Measurements from ENCODE around the gene LHPP.

The LHPP gene

GRCh38 chr10:124472071-124472470 lies 10.4 kb downstream of the LHPP start:
- DNase-seq (ENCODE audit: low read depth) = no peak

DNA sequence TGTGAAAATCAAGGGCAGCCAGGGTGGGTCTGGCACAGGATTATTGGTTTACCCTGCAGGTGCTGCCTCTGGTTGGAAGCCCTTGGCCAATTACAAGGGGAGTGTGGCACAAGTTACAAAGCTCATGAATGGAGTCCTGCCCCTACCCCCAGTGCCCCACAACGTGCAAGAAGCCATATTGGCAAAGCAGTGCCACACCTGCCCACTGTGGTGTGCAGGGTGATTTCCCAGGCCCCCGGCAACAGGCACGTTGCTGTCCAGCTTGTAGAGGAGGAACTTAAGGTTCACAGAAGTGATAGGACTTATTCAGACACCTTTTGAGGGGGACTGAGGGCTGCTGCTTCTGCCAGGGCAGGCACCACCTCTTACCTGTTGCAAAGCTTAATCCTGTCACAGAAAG lies 11.4 kb downstream of the LHPP start:
- no peak for DNase-seq (ENCODE audit: low read depth)

DNA sequence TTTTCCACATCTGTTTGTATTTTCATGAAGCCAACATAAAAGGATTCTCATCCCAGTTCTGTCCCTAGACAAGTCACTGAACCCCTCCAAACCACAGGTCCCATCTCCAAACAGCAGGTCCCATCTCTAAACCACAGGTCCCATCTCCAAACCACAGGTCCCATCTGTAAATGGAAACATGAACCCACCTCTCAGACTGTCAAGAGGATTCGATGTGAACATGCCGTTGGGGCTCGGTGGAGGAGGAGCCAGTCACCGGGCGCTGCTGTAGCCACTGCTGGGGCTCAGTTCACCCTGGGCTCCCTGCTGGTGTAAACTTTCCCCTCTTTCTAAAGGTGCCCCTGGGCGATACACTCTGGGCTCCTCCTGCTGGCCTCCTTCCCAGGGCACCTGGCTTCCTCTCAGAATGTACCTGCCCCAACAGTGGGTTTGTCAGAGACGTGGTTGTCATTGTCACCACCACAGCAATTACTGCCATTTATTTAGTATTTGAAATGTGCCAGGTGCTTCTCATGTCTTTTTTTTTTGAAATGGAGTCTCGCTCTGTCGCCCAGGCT lies 13.0 kb downstream of the LHPP start:
- DNase-seq (ENCODE audit: low read depth) = no peak

DNA sequence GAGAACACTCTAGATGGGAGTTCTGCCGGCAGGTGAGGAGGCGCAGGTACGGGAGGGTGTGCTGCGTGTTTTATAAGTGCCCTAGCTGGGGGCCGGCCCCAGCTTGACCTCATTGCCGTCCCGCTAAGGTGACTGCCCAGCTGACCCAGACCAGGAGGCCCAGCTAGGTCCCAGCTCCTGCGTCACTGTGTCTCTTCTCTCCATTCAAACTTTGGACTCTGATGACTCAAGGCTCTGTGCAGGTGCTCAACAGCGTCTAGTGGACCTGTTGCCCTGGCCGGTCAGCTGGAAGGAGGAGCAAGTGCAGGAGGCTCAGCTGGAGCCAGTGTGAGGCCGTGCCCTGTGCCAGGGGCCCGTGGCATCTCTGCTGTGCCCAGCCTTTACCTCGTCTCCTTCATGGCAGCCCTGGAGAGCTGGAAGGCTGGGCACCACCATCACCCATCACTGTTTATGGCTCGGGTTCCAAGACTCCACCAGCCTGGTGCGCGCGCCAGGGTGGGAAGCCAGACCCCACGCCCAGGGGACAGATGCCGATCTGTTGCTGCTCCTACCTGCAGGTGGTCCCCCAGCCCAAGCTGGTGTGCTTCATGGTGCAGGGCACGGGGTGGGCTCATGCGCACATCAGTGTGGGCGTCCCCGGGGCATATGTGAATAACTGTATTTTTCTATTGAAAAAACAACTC lies 14.6 kb downstream of the LHPP start:
- DNase-seq (ENCODE audit: low read depth) = no peak

DNA sequence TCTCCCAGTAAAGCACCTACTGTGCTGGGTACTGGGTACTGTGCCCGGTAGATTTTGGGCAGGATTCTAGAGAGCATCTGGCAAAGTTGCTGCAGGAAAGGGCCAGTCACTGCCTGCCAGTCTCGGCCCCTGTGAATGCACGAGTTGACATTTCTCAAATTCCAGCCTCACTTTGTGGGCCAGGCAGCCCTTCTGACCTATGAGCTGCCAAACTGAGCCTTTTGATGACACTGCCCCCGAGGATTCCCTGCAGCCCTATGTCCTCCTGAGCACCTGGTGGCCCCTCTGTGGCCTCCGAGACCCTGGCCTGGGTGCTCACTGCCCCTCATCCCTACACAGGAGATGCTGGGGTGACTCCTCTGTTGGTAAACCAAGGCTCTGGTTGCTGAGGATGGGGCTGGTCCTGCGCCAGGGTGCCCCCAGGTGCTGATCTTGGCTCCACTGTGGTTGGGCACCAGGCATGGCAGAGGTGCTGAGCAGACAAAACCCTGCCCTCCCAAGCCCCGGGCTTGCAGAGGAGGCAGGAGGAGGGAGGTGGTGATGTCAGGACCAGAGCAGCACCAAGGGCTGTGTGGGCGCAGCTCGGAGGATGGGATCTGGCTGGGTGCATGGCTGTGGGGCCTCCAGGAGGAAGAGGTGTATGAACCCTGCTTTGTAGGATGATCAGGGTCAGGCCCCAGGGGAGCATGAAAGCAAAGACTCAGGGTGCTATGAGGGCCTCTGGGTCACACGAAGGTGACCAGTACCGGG lies 16.2 kb downstream of the LHPP start:
- no peak for DNase-seq (ENCODE audit: low read depth)

- DNase-seq (ENCODE audit: low read depth) = no peak
These were observed 16.9 kb downstream of the LHPP start for GRCh38 chr10:124478515-124478914.

DNA sequence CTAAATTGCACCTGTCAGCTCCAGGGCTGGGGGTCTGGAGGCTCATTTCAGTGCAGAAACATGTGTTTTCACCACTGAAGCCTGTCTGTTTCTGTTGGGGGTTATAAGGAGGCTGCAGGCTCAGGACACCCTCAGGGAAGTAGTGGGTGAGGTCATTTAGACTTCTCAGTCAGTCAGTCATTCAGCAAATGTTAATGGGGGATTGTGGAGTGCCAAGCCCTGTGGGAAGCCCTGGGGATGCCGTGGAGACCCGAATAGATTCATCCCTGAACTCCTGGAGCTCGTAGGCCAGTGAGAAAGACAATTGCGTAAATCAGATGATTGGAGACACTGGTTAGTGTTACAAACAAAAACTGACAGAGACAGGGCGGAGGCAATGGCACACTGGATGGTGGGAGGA lies 19.2 kb downstream of the LHPP start:
- DNase-seq (ENCODE audit: low read depth) = no peak

DNA sequence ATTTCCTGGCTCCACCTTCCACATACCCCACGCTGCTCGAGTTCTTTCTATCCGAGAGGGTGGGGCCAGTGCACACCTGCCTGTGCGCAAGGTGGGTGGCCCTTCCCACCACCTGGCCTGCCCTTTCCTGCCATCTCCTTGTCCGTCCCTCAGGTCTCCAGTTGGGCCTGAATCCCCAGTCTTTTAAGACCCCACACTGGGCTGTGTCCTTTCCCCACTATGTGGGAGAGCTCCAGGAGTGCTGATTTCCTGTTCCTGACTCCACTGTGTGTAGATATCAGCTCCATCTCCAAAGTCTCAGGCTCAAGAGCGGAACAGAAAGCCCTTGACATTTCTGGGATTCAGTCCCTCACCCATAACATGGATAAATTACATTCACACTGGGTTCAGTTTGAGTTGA lies 20.1 kb downstream of the LHPP start:
- no peak for DNase-seq (ENCODE audit: low read depth)

DNA sequence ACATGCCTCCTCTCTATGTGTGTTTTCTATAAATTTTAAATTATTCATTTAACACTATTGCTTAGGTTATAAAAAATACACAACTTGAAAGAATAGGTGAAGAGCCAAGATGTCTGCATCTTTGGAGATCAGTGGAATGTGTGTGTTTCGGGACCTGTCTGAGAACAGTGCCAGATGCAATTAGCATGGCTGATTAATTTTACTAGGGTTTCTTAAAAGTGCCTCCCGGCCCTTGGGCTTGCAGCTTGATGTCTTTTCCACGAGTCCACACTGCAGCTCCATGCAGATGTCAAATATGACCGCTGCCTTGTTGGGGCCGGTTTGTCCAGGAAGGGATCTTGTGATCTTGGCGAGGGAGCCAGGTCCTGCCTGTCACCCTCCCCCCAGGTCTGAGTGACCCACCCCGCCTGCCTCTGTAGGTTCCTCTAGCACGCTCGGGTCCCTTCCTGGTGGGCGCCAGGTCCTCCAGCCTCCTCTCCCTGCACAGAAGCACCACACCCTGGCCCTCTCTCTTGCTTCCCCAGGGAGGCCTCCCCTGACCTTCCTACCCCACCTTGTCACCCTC lies 20.7 kb downstream of the LHPP start:
- no peak for DNase-seq (ENCODE audit: low read depth)

- DNase-seq (ENCODE audit: low read depth) = no peak
These were observed 21.3 kb downstream of the LHPP start for GRCh38 chr10:124482876-124483275.

- no peak for DNase-seq (ENCODE audit: low read depth)
These were observed 22.4 kb downstream of the LHPP start for GRCh38 chr10:124484031-124484430.

DNA sequence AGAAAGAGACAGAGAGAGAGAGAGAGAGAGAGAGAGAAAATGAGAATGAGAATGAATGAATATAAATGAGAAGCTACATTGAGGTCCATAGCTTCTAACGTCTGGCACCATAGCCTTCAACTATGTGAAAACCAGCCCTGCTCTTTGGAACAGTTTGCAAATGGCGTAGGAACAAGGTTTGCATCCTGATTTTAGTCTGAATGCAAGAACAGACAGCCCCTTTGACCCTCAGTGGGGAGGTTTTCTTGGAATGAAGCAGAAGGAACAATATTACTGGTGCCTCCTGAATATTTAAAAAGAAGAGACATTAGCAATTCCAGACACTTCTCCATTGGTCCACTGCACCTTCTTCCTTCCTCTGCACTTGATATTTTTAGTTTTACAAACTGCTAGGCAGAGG lies 23.0 kb downstream of the LHPP start:
- no peak for DNase-seq (ENCODE audit: low read depth)

- DNase-seq (ENCODE audit: low read depth) = no peak
These were observed 25.0 kb downstream of the LHPP start for GRCh38 chr10:124486635-124487034.

DNA sequence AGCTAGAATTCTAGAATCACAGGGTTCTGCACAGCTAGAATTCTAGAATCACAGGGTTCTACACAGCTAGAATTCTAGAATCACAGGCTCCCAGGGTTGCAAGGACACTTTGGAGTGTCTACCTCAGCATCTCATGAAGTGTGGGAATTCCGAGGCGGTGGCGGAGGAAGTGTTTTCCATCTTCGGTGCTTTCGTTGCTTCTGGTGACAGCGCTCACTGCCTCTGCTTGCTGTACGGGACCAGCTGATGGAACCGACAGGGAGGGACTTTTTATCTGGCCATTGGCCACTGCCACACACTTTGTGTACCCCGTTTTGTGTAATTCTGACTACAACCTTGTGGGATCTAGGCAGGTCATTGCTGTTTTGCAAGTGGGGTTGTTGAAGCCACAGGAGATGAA lies 29.5 kb downstream of the LHPP start:
- no peak for DNase-seq (ENCODE audit: low read depth)

DNA sequence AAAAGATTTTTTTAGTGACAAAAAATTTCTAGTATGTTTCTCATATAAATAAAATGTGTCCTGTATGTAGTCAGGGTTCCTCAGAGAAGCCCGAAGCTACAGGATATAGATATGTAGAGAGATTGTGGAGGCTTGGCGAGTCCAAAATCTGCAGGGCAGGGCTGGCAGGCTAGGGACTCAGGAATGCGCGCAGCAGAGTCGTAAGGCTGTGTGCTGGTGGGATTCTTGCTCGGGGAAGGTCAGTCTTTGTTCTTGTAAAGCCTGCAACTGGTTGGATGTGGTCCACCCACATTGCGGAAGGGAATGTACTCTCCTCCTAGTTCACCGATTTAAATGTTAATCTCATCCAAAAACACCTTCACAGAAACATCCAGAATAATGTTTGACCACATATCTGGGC lies 30.6 kb downstream of the LHPP start:
- no peak for DNase-seq (ENCODE audit: low read depth)

GRCh38 chr10:124493214-124493882 lies 31.7 kb downstream of the LHPP start:
- no peak for DNase-seq (ENCODE audit: low read depth)

- DNase-seq (ENCODE audit: low read depth) = no peak
These were observed 32.6 kb downstream of the LHPP start for GRCh38 chr10:124494046-124494807.

DNA sequence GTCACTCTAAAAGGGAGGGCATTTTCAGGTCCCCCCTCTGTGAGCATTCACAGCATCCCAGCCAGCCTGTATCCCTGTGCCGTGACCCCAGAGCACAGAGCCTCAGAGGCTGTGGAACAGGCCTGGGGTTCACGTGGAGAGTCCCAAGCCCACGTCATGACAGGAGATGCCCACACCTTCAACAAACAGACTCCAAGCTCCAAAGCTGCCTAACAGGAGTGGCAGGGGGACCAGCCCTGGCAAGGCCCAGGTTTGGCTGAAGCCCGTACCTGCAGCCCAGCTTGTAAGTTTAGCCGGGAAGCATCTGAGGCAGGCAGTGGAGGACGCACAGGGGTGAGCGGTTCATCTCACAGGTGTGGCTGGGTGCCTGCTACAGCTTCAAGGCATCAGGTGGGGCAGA lies 33.5 kb downstream of the LHPP start:
- no peak for DNase-seq (ENCODE audit: low read depth)

GRCh38 chr10:124495725-124496124 lies 34.1 kb downstream of the LHPP start:
- DNase-seq (ENCODE audit: low read depth) = no peak

DNA sequence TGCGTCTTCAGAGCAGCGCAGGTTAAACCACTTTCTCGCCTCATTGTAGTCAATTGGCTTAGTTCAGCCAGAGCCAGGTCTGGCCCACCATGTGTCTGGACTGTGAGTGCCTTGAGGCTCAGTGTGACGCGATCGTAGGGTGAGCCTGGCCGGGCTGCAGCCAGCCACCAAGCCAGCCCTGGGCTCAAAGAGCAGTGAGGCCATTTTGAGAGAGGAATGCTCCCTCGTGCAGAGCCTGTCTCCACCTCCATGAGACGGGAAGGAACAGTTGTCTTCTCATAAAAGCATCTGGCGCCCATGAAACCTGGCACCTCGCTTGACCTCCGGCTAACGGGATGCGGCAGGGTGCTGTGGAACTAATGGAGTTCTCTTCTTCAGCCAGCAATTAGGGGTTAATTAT lies 34.5 kb downstream of the LHPP start:
- no peak for DNase-seq (ENCODE audit: low read depth)

DNA sequence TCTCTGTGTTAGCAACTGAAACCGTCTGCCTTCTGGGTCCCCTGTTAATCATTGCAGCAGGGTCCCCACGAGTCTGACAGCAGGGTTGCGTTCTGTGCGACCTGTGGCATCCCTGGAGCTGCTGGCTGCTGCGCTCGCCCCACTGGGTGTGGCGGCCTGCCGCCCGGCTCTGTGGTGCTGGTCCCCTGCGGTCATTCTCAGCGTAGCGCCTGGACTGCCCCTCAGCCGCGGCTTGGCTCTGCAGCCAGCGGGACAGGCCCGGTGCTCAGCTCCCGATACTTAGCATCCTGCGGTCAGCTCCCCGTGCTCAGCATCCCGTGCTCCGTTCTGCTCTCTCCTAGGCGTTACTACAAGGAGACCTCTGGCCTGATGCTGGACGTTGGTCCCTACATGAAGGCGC lies 35.0 kb downstream of the LHPP start:
- DNase-seq (ENCODE audit: low read depth) = no peak

Measured in GM04503 (cell line).